Fibroblast of lung (primary cell): ENCODE results near the gene SLC4A8.

Experiments
- EZH2 ChIP-seq: IDR thresholded peaks from 2 replicates; pipeline ENCODE4 v1.5.1; 2012; ENCODE audit warnings: low read length, control low read depth, mild to moderate bottlenecking; ENCODE audit errors: missing control alignments
- TF ChIP-seq, protein P1 (sequence below), 2 donors: IDR thresholded peaks in 1 of 2; conservative IDR thresholded peaks in 1 of 2; 1 replicate in 1 of 2; 2 replicates in 1 of 2; pipeline ENCODE4 v1.5.1; 2011 to 2012; ENCODE audit warnings: low read length in 2 of 2, control low read depth in 1 of 2, inconsistent platforms in 1 of 2, low read depth in 1 of 2, mild to moderate bottlenecking in 1 of 2

DNA sequence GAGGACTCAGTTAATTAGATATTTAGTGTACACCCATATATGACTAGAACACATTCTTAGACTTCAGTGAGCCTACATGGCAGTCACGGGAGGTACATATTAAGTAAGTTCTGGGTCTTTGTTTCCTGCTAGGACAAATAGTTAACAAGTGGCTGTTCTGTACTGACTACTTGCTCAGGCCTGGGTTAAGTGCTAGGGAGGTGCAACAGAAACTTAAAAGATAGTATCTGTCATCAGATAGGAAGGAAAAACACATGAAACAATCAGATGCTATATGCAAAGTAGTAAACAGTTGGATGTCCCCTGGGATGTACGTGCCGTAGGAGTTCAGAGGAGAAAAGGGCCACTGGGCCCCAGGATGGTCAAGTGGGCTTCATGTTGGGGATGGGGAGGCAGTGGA lies 59.5 kb downstream of the SLC4A8 start:
- TF ChIP-seq, protein P1, sequence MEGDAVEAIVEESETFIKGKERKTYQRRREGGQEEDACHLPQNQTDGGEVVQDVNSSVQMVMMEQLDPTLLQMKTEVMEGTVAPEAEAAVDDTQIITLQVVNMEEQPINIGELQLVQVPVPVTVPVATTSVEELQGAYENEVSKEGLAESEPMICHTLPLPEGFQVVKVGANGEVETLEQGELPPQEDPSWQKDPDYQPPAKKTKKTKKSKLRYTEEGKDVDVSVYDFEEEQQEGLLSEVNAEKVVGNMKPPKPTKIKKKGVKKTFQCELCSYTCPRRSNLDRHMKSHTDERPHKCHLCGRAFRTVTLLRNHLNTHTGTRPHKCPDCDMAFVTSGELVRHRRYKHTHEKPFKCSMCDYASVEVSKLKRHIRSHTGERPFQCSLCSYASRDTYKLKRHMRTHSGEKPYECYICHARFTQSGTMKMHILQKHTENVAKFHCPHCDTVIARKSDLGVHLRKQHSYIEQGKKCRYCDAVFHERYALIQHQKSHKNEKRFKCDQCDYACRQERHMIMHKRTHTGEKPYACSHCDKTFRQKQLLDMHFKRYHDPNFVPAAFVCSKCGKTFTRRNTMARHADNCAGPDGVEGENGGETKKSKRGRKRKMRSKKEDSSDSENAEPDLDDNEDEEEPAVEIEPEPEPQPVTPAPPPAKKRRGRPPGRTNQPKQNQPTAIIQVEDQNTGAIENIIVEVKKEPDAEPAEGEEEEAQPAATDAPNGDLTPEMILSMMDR (conservative IDR thresholded peaks at IDR 0.05 in 1 of 2, IDR thresholded peaks at IDR 0.05 in 1 of 2; ENCODE audit: low read depth in 1 of 2, low read length in 2 of 2), result no peak
- no peak for TF ChIP-seq EZH2
